ENCODE measurements around the gene PFKFB4. TPM values are rescaled to one million over a fixed set of nuclear protein-coding genes. Genes with fewer than 3 reads are reported as not detected.

PFKFB4 gene
- total and polyA plus RNA-seq, 9 of the 15 experiments (the other 6 are each of a cell fraction or from before 2014, with no cell fraction given) = 0.92 to 56.3 (median 13.5) TPM

DNA sequence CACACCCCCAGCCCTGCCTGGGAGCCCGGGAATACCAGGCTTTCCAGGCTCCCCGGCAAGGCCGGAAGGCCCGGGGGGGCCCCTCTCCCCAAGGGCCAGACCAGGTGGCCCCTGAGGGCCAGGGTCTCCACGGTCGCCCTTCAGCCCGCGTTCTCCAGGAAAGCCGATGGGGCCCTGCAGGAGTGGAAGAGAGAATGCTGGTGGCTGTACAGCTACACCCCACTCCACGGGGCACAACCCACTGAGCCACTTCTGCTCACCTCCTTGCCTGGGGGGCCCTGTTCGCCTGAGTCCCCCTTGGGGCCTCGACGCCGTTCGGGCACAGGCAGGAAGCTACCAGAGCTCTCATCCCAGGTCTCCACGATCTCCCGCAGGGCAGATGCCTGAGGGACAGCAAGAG, 18.8 kb upstream of the PFKFB4 start (continued):
- TF ChIP-seq, protein P1, sequence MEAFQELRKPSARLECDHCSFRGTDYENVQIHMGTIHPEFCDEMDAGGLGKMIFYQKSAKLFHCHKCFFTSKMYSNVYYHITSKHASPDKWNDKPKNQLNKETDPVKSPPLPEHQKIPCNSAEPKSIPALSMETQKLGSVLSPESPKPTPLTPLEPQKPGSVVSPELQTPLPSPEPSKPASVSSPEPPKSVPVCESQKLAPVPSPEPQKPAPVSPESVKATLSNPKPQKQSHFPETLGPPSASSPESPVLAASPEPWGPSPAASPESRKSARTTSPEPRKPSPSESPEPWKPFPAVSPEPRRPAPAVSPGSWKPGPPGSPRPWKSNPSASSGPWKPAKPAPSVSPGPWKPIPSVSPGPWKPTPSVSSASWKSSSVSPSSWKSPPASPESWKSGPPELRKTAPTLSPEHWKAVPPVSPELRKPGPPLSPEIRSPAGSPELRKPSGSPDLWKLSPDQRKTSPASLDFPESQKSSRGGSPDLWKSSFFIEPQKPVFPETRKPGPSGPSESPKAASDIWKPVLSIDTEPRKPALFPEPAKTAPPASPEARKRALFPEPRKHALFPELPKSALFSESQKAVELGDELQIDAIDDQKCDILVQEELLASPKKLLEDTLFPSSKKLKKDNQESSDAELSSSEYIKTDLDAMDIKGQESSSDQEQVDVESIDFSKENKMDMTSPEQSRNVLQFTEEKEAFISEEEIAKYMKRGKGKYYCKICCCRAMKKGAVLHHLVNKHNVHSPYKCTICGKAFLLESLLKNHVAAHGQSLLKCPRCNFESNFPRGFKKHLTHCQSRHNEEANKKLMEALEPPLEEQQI (IDR thresholded peaks at IDR 0.05) = no peak
- no peak for TF ChIP-seq DACH1 (IDR thresholded peaks at IDR 0.05; ENCODE audit: partially characterized antibody)

DNA sequence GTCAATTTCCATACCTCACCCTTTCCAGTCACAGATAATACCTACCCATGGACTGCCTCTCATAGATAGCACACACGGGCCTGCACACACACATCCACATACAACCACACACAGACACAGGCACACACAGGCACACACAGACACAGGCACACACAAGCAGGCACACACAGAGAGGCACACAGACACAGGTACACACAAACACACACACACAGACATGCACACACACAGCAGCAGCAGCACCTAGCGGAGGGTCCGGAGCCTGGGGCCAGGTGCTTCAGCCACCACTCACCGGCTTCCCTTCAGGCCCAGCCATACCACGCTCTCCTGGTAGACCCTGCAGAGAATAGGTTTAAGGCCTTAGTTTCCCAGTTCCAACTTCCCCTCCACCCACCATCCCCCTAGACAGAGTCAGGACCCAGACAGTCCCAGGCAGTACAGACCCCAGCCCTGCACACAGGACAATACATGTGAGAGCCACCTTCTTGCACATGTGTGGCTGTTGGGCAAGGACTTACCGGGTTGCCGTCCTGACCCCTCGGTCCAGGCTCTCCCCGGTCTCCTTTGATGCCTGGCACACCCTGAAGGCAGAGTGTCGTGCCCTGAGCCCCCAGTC, 17.5 kb upstream of the PFKFB4 start:
- Histone ChIP-seq H4K20me1 (replicated peaks; ENCODE audit: control insufficient read depth, insufficient read depth, low read length) (no peaks in the 10 kb centered on the region), H3K9ac (ENCODE audit: insufficient read depth in 1 of 2, low read depth in 2 of 2, low read length in 2 of 2) (0 out of 4 replicates have a peak overlapping the region, but pooled peaks of 1 of the 2 experiments have one; percentile 17), H3K9me3 (replicated peaks; ENCODE audit: control insufficient read depth, insufficient read depth, low read depth, low read length) (no peaks in the 10 kb centered on the region), H3K4me1 (replicated peaks in 1 of 2; ENCODE audit: control insufficient read depth in 2 of 2, insufficient read depth in 2 of 2, low read length in 2 of 2) (0 out of 5 replicates have a peak, but pooled peaks cover 0 to 3% of the 10 kb centered on the region in 2 experiments), H2AFZ (ENCODE audit: low read depth, low read length) (no peak overlapping the region), H3K36me3 (ENCODE audit: control insufficient read depth, insufficient read depth, low read length) (no peaks in the 10 kb centered on the region), H3K27me3 (ENCODE audit: control insufficient read depth in 2 of 2, insufficient read depth in 2 of 2, low read length in 2 of 2) (no peaks in the 10 kb centered on the region), H3K4me2 (ENCODE audit: insufficient read depth, low read length) (no peak overlapping the region), H3K4me3 (no peak overlapping the region), H3K79me2 (ENCODE audit: control insufficient read depth, insufficient read depth, low read length) (no peaks in the 10 kb centered on the region), H3K9me1 (ENCODE audit: control insufficient read depth, insufficient read depth, low read length) (no peaks in the 10 kb centered on the region), H3K27ac (ENCODE audit: extremely low read depth, low read depth, low read length) (no peak overlapping the region)
- intact Hi-C loops (cut with micrococcal nuclease) = no loop called here
- POLR2A ChIA-PET = interaction anchor here (0.6 kb wide), 1 partner anchor 220 kb away, joined by 3 read pairs; no protein-coding TSS in a partner anchor
- DNase-seq (ENCODE audit: extremely low read depth in 1 of 4, low spot score in 3 of 4) (no peak), ATAC-seq (no peak; the same call in 2 of the 3 replicates), FAIRE-seq (no peak)
- 71% methylated on average over 9 of the region's 10 CpGs for WGBS (ENCODE audit: insufficient coverage, low coverage, missing lambda C conversion rate)
- TF ChIP-seq KLF13 (tag; IDR thresholded peaks at IDR 0.05; ENCODE audit: borderline replicate concordance, low read depth) (no peak), KDM2B (CRISPR knock-in tag; IDR thresholded peaks at IDR 0.05) (no peak), TAF7 (tag; IDR thresholded peaks at IDR 0.05) (no peak)
- in situ Hi-C loops (cut with MboI) = no loop called here
- no TSS peak for BruUV-seq (replicated peaks)
- CTCF ChIA-PET (ENCODE audit: low intra/inter-chr PET ratio) = no interaction called here

All from K562 (cell line).